Osteocyte (in vitro differentiated cells): Measurements from ENCODE around the gene THRB. TPM values are rescaled to one million over a fixed set of nuclear protein-coding genes. Genes with fewer than 3 reads are reported as not detected.

Source experiments
- DNase-seq: peaks from one replicate; pipeline ENCODE4 v3.0.0; 2021; ENCODE audit warnings: mixed read lengths; ENCODE audit not compliant: unreplicated experiment; ENCODE audit errors: extremely low spot score
- H3K27ac Mint-ChIP-seq: one replicate; pipeline ENCODE4 v1.8.0; 2021; ENCODE audit warnings: mild to moderate bottlenecking, mixed read lengths; ENCODE audit not compliant: unreplicated experiment
- H3K27me3 Mint-ChIP-seq: one replicate; pipeline ENCODE4 v1.8.0; 2021; ENCODE audit warnings: mixed read lengths; ENCODE audit not compliant: unreplicated experiment
- H3K36me3 Mint-ChIP-seq: one replicate; pipeline ENCODE4 v1.8.0; 2021; ENCODE audit warnings: mixed read lengths; ENCODE audit not compliant: unreplicated experiment
- H3K4me1 Mint-ChIP-seq: one replicate; pipeline ENCODE4 v1.8.0; 2021; ENCODE audit warnings: mixed read lengths; ENCODE audit not compliant: unreplicated experiment
- H3K4me3 Mint-ChIP-seq: one replicate; pipeline ENCODE4 v1.8.0; 2021; ENCODE audit warnings: mild to moderate bottlenecking, moderate library complexity, mixed read lengths; ENCODE audit not compliant: unreplicated experiment
- H3K9me3 Mint-ChIP-seq: one replicate; pipeline ENCODE4 v1.8.0; 2021; ENCODE audit warnings: mixed read lengths; ENCODE audit not compliant: unreplicated experiment
- CTCF ChIP-seq: fragments of 200-600 bp; sonication (generic); IDR thresholded peaks from 2 replicates; pipeline ENCODE4 v1.5.0; 2021; ENCODE audit warnings: antibody characterized with exemption, mild to moderate bottlenecking, moderate library complexity
- total RNA-seq: library from RNA; stranded (reverse); gene quantifications from 2 replicates; pipeline ENCODE4 v1.2.1, GENCODE V29; 2021

THRB gene
- total RNA-seq, 1 donor from 2014 or later: 4.6 TPM

GRCh38 chr3:24377218-24377993 lies 117.2 kb downstream of the THRB start:
- no peak overlapping the region for H3K4me3 Mint-ChIP-seq

GRCh38 chr3:24375947-24376384 lies 118.7 kb downstream of the THRB start:
- no peak for TF ChIP-seq CTCF
- no peaks in the 10 kb centered on the region for H3K36me3 Mint-ChIP-seq
- H3K27me3 Mint-ChIP-seq: no peaks in the 10 kb centered on the region
- peaks cover 6% of the 10 kb centered on the region for H3K4me1 Mint-ChIP-seq
- H3K4me3 Mint-ChIP-seq: no peak overlapping the region
- no peak overlapping the region for H3K27ac Mint-ChIP-seq
- H3K9me3 Mint-ChIP-seq: no peaks in the 10 kb centered on the region
- no peak for DNase-seq

More at GRCh38 chr3:24377218-24377993, 117.2 kb downstream of the THRB start:
- no peak for DNase-seq
- Mint-ChIP-seq H3K9me3 (no peaks in the 10 kb centered on the region), H3K4me1 (peaks cover 6% of the 10 kb centered on the region), H3K36me3 (no peaks in the 10 kb centered on the region), H3K27me3 (no peaks in the 10 kb centered on the region), H3K27ac (no peak overlapping the region)
- no peak for TF ChIP-seq CTCF

- no peak overlapping the region for H3K27ac Mint-ChIP-seq
- no peak overlapping the region for H3K4me3 Mint-ChIP-seq
- DNase-seq: no peak
- H3K4me1 Mint-ChIP-seq: peaks cover 6% of the 10 kb centered on the region
- H3K36me3 Mint-ChIP-seq: no peaks in the 10 kb centered on the region
- no peak for TF ChIP-seq CTCF
- H3K27me3 Mint-ChIP-seq: no peaks in the 10 kb centered on the region
- no peaks in the 10 kb centered on the region for H3K9me3 Mint-ChIP-seq
Measured at GRCh38 chr3:24374801-24375200, 119.8 kb downstream of the THRB start.

- H3K36me3 Mint-ChIP-seq: no peaks in the 10 kb centered on the region
- H3K4me3 Mint-ChIP-seq: no peak overlapping the region
- peaks cover 6% of the 10 kb centered on the region for H3K4me1 Mint-ChIP-seq
- no peaks in the 10 kb centered on the region for H3K27me3 Mint-ChIP-seq
- no peaks in the 10 kb centered on the region for H3K9me3 Mint-ChIP-seq
- DNase-seq: no peak
- no peak for TF ChIP-seq CTCF
- no peak overlapping the region for H3K27ac Mint-ChIP-seq
Measured at GRCh38 chr3:24373198-24373959, 121.3 kb downstream of the THRB start.

- H3K36me3 Mint-ChIP-seq: no peaks in the 10 kb centered on the region
- H3K27me3 Mint-ChIP-seq: no peaks in the 10 kb centered on the region
- peaks cover 12% of the 10 kb centered on the region for H3K4me1 Mint-ChIP-seq
- no peak for TF ChIP-seq CTCF
- H3K27ac Mint-ChIP-seq: no peak overlapping the region
- H3K4me3 Mint-ChIP-seq: no peak overlapping the region
- H3K9me3 Mint-ChIP-seq: no peaks in the 10 kb centered on the region
- no peak for DNase-seq
Measured at GRCh38 chr3:24372559-24373197, 122.0 kb downstream of the THRB start.
